ENCODE results near the gene CD96.

The CD96 gene

DNA sequence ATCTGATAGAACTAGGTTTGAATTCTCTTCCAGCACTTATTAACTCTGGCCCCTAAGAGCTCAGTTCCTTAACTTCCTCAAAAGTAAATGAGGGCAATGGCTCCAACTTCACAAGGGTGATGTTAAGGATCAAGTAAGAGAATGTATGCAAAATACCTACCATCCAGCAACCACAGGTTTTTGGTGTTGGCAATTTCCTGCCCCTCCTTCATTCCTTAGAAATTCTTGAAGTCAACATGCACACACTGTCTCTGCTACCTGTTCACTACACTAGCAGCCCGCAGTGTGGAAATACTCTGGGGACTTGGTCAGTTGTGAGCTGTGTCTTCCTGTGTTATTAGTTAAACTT is 48.1 kb downstream of the CD96 start:
- H3K4me3 ChIP-seq (ENCODE audit: low read depth, low read length) = no peak overlapping the region
- in situ Hi-C loops (cut with HindIII; ENCODE audit: low sequenced_read_pairs) = no loop called here
- no peak for DNase-seq (ENCODE audit: low read depth)
- TF ChIP-seq, protein P1, sequence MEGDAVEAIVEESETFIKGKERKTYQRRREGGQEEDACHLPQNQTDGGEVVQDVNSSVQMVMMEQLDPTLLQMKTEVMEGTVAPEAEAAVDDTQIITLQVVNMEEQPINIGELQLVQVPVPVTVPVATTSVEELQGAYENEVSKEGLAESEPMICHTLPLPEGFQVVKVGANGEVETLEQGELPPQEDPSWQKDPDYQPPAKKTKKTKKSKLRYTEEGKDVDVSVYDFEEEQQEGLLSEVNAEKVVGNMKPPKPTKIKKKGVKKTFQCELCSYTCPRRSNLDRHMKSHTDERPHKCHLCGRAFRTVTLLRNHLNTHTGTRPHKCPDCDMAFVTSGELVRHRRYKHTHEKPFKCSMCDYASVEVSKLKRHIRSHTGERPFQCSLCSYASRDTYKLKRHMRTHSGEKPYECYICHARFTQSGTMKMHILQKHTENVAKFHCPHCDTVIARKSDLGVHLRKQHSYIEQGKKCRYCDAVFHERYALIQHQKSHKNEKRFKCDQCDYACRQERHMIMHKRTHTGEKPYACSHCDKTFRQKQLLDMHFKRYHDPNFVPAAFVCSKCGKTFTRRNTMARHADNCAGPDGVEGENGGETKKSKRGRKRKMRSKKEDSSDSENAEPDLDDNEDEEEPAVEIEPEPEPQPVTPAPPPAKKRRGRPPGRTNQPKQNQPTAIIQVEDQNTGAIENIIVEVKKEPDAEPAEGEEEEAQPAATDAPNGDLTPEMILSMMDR (IDR thresholded peaks at IDR 0.05; ENCODE audit: low read depth, low read length, missing control alignments) = no peak

DNA sequence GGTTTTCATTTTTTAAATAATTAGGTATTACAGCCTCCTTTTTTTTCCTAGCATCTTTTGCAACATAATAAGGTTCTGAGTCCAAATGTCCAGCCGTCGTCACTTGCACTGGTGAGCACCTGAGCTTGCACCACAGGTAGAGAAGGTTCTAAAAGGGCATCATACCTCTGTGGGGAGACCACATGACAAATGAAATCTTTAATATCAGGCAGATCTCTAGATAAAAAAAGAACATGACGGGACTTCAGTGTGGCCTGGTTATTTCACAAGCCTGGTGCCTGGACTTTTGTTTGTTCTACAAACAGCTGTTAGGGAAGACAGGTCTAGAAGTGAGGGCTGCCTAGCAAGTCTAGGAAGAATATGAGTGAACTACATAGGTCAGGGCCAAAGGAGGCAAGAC is 49.6 kb downstream of the CD96 start:
- TF ChIP-seq, protein P1 (IDR thresholded peaks at IDR 0.05; ENCODE audit: low read depth, low read length, missing control alignments) = no peak
- DNase-seq (ENCODE audit: low read depth) = no peak
- in situ Hi-C loops (cut with HindIII; ENCODE audit: low sequenced_read_pairs) = no loop called here
- no peak overlapping the region for H3K4me3 ChIP-seq (ENCODE audit: low read depth, low read length)

- TF ChIP-seq, protein P1 (IDR thresholded peaks at IDR 0.05; ENCODE audit: low read depth, low read length, missing control alignments) = no peak
- H3K4me3 ChIP-seq (ENCODE audit: low read depth, low read length) = no peak overlapping the region
- in situ Hi-C loops (cut with HindIII; ENCODE audit: low sequenced_read_pairs) = no loop called here
- DNase-seq (ENCODE audit: low read depth) = no peak
Observed at GRCh38 chr3:111592143-111592542, 50.1 kb downstream of the CD96 start.

- in situ Hi-C loops (cut with HindIII; ENCODE audit: low sequenced_read_pairs) = no loop called here
- no peak for DNase-seq (ENCODE audit: low read depth)
- no peak overlapping the region for H3K4me3 ChIP-seq (ENCODE audit: low read depth, low read length)
- TF ChIP-seq, protein P1 (IDR thresholded peaks at IDR 0.05; ENCODE audit: low read depth, low read length, missing control alignments) = no peak
Observed at GRCh38 chr3:111592936-111593335, 50.9 kb downstream of the CD96 start.

DNA sequence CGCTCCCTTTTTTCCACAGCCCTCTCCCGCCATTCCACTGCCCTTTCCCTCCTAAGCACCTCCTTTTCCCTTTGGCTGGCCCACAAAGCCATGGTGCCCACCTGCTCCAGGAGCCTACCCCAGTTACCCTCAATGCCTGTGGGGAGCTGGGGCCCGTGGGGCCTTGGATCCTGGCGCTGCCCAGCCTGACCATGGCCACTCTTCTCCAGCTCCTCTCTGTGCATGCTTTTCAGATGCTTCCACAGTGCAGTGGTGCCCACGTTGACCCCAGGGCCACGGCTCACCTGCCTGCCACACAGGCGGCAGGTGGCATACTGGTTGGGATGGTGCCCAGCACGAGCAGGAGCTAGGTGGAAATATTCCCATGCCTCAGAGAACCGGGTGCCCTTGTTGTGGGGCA is 51.7 kb downstream of the CD96 start:
- TF ChIP-seq, protein P1 (IDR thresholded peaks at IDR 0.05; ENCODE audit: low read depth, low read length, missing control alignments) = no peak
- in situ Hi-C loops (cut with HindIII; ENCODE audit: low sequenced_read_pairs) = no loop called here
- H3K4me3 ChIP-seq (ENCODE audit: low read depth, low read length) = no peak overlapping the region
- DNase-seq (ENCODE audit: low read depth) = no peak

GRCh38 chr3:111594205-111594604 is 52.2 kb downstream of the CD96 start:
- peak; percentile 69 for DNase-seq (ENCODE audit: low read depth)
- TF ChIP-seq, protein P1 (IDR thresholded peaks at IDR 0.05; ENCODE audit: low read depth, low read length, missing control alignments) = no peak
- in situ Hi-C loops (cut with HindIII; ENCODE audit: low sequenced_read_pairs) = no loop called here

DNA sequence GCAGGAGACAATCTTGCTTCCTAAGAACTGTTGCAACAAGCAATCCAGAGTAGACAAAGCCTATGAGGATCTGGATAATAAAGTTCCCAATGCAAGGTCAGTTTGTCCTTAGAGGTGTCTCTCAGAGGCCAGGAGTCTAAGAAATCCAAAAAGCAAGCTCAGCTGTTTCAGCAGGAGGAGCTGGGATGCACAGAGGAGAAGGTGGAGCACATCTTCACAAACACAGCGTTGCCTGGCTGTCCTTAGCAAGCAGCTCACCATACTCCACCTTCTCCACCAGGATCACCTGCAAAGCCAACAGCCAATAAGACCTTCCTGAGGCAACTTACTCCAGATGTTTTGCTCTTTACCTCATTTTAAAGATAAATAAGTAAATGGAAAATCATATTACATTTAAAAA is 52.8 kb downstream of the CD96 start:
- TF ChIP-seq, protein P1 (IDR thresholded peaks at IDR 0.05; ENCODE audit: low read depth, low read length, missing control alignments) = no peak
- no peak overlapping the region for H3K4me3 ChIP-seq (ENCODE audit: low read depth, low read length)
- in situ Hi-C loops (cut with HindIII; ENCODE audit: low sequenced_read_pairs) = no loop called here
- no peak for DNase-seq (ENCODE audit: low read depth)

More at GRCh38 chr3:111594205-111594604, 52.2 kb downstream of the CD96 start:
- H3K4me3 ChIP-seq (ENCODE audit: low read depth, low read length) = no peak overlapping the region

Measured in astrocyte of the cerebellum (primary cell).